Stimulated activated CD4-positive, alpha-beta T cell treated with anti-CD3 and anti-CD28 coated beads, Interleukin-12 subunit alpha, Interleukin-12 subunit beta, amount 100 ng/mL, for 24 hours (primary cell): Measurements from ENCODE around the gene NCOA5.

Experiments used
- DNase-seq, 2 experiments: peaks; one replicate each; pipeline ENCODE4 v3.0.0-alpha.2; 2020; ENCODE audit warnings: low read depth in 2 of 2

Gene NCOA5

GRCh38 chr20:46089417-46090388, at the start of gene NCOA5:
Gene NCOA5 (minus strand): TSS chr20:46089962. CDS start chr20:46079424, 10,538 bp downstream.
- DNase-seq, result peak; percentile 87 to 92

DNA sequence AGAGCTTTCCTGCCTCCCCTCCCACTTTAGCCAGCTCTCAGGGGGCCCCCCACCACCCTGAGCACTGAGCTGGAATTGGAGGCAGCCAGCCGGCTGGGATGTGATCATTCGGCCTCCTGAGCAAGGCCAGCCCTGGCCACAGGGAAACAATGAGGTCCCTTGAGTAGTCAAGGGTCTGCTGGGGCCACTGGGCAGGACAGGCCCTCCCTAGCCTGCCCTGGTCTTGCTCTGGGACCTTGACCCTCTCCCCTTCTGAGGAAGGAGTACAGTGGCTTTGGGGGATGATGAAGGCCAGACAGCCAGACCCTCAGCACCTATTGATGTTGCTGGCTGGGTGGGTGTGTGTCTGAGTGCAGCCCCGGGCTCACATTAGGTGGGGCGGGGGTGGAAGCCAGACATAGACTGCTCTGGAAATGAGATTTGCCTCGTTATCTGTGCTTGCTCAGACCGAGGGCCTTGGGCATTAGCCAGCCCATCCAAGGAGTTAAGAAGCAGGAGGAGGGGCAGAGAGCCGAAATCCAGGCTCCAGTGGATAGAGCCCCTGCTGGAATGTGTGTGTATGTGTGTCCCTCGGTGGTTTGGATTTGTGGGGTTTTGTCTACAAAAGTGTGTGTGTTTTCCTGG, 49.6 kb upstream of the NCOA5 start:
- DNase-seq, result no peak

- DNase-seq, result no peak
These were observed 48.1 kb upstream of the NCOA5 start for GRCh38 chr20:46137816-46138215.

DNA sequence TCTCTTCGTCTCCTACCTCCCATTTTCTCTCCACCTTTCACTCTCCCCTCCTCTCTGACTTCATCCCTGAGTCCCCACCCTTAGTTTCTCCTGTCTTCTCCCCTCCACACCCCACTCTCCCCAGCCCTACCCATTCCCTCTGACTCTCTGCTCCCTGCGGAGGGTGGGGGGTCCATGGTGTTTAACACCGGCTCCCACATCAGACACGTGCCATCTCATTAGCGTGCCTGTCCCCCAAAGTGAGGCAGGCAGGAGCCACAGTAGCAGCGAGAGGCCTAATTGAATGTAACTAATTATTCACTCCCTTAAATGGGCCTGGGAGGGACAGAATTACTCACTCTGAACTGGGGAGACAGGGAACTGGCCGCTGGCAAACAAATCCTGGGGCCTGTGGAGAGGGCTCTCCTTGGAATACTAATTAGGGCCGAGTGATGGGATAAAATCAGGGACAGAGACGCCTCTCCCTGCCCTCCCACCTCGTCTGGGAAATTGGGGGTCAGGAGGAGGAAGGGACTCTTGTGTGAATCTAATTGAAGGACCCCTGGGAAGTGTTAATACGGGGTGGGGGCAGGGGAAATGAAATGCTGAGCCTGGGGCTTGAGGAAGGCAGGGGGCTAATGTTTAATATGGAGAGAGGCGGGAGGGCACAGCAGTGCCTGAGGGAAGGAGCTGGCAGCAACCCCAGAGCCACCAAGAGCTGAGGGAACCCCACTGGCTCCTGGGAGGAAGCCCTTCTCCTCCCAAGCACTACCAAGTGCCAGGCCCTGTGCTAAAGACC, 46.3 kb upstream of the NCOA5 start:
- DNase-seq, result no peak

DNA sequence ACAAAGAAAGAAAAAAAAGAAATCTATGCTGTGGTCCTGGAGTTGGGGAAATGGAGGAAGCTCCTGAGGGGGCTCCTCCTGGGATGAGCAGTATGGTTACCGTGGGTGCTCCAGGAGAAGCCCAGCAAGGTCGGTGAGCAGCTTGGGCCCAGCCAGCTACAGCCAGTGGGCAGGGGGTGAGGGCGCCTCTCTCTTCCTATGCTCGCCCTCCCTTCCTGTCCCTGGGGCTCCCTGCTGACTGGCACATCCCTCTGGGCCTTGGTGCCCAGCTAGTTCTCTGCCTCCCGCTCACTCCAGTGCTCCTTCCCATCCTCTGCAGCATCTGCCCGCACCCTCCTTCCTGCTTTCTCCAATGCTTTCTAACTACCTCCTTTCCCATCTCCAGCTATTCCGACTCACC, 45.0 kb upstream of the NCOA5 start:
- no peak for DNase-seq

- DNase-seq, result no peak
These were observed 44.3 kb upstream of the NCOA5 start for GRCh38 chr20:46133886-46134654.

DNA sequence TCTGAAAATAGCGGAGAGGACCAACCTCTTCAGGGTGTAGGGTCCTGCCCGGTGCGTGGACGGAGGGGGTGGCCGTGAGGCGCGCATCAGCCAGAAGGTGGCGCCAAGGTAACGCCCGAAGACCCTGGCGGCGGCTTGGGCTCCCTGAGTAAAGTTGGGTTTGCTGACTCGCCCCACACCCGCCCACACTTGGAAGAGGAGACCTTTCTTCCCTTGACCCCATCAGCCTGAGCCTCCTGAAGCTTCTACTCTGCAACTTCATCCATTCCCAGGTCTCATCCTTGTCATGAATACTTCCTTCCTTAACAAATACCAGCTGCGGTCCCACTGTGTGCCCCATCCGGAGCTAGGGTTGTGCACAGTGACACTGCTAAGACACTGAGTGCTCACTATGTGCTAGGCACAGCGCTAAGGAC, 43.0 kb upstream of the NCOA5 start:
- DNase-seq, result peak; percentile 38 to 62

GRCh38 chr20:46131396-46131795, 41.6 kb upstream of the NCOA5 start:
- DNase-seq, result no peak

GRCh38 chr20:46130534-46130933, 40.8 kb upstream of the NCOA5 start:
- no peak for DNase-seq

GRCh38 chr20:46129955-46130481, 40.3 kb upstream of the NCOA5 start:
- DNase-seq, result no peak

DNA sequence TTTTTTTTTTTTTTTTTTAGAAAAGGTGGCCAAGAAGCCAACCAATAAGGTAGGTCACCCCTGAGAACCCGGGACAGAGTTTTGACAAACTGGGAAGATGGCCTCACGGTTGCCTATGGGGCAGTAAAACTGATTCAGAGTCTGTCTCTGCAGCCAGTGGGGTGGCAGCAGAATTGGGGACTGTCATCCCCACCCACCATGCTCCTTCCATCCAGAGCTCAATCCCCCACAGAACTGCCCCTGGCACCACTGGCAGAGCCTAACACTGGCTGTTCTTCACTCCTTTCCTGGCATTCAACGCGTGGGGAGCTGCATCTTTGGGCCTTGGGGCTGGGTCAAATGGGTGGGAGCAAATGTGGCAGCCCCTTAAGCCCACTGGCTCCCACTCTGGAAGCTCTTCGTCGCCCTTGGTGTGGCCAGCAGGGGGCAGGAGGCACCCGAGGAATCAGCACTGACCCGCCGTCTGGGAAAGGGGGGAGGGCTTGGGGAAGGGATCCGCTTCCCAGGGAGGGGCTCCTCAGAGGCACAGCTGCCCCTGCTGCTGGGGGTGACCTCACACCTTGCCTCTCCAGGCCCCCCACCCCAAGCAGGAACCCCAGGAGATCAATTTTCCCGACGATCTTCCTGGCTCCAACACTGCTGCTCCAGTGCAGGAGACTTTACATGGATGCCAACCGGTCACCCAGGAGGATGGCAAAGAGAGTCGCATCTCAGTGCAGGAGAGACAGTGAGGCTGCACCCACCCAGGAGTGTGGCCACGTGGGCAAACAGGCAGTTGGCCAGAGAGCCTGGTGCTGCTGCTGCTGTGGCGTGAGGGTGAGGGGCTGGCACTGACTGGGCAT, 38.8 kb upstream of the NCOA5 start:
- no peak for DNase-seq

GRCh38 chr20:46127396-46128010, 37.7 kb upstream of the NCOA5 start:
- no peak for DNase-seq

DNA sequence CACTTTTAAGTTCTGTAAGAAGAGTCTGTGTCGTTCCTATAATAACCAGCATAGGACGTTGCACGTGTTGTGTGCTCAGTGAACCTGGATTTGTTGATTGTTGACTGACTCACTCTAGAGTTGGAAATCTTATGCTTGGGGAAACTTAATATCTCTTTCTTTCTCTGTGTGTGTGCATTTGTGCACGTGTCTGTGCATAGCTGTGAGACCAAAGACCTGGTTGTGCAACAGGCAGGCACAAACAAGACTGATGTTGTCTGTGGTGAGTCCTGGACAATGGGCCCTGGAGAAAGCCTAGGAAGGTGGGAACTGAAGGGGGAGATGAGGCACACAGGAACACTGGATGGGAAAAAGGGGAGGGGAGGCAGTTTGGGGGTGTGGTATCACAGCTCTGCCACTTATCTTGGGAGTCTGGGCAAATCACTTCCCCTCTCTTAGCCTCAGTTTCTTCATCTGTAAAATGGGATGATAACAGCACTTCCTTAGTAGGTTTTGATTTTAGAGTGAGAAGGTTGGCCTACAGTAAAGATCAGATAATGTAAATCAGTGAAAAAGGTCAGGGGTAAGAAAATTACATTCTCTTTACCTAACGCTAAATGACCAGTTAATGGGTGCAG, 36.8 kb upstream of the NCOA5 start:
- no peak for DNase-seq

DNA sequence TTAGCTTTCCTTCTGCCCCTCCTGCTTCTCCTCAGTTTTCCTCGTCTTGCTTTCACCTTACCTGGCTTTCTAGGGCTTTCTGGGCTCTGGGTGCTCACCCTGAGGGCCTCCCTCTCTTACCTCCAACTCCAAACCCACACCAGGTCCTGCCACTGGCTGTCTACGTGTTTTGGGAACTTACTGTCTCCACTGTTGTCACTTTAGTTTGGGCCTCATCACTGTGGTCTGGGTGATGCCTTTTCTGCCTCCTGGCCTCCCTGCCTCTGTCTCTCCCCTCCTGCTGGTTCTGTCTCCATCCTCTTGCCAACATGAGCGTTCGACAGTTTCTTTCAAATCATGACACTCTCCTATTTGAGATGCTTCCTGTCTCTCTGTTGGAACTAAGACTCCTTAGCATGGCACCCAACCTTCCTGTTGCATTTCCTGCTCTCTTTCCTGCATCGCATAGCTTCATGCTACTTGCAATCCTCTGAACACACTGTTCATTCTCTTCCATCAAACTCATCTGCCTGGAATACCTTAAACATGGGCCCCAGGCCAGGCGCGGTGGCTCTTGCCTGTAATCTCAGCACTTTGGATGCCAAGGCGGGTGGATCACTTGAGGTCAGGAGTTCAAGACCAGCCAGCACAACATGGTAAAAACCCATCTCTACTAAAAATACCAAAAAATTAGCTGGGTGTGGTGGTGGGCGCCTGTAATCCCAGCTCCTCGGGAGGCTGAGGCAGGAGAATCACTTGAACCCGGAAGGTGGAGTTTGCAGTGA, 33.9 kb upstream of the NCOA5 start:
- no peak for DNase-seq

DNA sequence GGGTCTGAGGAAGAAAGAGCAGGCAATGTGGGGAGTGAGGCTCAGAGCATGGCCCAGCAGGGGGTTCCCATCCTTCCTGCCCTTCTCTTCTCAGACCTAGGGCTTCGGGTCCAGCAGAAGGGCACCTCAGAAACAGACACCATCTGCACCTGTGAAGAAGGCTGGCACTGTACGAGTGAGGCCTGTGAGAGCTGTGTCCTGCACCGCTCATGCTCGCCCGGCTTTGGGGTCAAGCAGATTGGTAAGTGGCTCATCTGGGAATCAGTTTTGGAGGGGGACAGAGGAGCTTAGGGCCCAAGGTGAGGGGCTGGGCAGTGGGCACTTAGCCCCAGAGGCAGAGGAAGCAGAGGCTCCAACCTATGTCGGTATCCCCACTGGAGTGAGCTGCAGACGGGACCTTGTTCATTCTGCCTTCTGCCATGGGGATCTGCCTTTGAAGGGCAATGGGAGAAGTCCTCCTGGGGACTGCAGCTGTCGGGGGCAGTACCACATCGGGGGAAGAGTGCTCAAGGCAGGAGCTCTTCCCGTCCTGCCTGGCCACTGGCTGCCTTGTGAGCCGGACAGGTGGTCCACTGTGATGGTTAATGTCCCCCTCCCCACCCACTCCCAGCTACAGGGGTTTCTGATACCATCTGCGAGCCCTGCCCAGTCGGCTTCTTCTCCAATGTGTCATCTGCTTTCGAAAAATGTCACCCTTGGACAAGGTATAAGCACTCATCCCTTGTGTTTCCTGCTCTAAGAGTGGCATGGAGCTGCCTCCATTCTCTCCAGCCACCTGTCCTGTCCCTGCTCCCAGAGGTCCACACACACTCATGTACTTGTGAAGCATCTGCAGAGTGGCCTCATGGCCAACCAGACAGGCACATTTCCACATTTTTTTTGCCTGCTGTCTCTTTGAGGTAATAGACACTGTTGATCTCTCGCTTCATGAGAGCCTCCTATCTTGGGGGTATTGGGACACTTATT, 33.0 kb upstream of the NCOA5 start:
- no peak for DNase-seq

DNA sequence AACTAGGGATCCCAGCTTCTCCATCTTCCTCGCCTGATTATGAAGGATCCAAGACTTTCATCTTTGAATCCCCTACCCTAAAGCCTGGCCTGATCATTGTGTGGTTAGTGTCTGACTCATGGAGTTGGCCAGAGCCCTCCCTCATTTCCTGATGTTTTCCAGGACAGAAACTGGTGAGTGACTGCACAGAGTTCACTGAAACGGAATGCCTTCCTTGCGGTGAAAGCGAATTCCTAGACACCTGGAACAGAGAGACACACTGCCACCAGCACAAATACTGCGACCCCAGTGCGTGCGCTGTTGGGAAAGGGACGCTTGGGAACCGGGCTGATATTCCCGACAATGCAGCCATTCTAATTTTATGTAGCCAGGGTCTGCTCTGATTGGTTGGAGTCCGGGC, 32.3 kb upstream of the NCOA5 start:
- DNase-seq, result no peak

- DNase-seq, result no peak
These were observed 31.6 kb upstream of the NCOA5 start for GRCh38 chr20:46121184-46121930.
